Stimulated activated naive CD8-positive, alpha-beta T cell treated with anti-CD3 and anti-CD28 coated beads, Interleukin-15, Interleukin-2, amounts not matched to agents 100 ng/mL and 50 ng/mL, for 24 hours (primary cell): Measurements from ENCODE around the gene POLD2.

ENCODE experiments used
- H3K27ac Mint-ChIP-seq: one replicate; pipeline ENCODE4 v1.8.0; 2021; ENCODE audit warnings: mild to moderate bottlenecking, mixed read lengths
- H3K27me3 Mint-ChIP-seq: one replicate; pipeline ENCODE4 v1.8.0; 2021; ENCODE audit warnings: mixed read lengths
- H3K36me3 Mint-ChIP-seq: one replicate; pipeline ENCODE4 v1.8.0; 2021; ENCODE audit warnings: low read depth, mixed read lengths
- H3K4me1 Mint-ChIP-seq: one replicate; pipeline ENCODE4 v1.8.0; 2021; ENCODE audit warnings: low read depth, mixed read lengths
- H3K4me3 Mint-ChIP-seq: one replicate; pipeline ENCODE4 v1.8.0; 2021; ENCODE audit warnings: mild to moderate bottlenecking, mixed read lengths
- H3K9me3 Mint-ChIP-seq: one replicate; pipeline ENCODE4 v1.8.0; 2021; ENCODE audit warnings: mixed read lengths

Gene POLD2

GRCh38 chr7:44114586-44115310 lies 8.6 kb downstream of the POLD2 start:
- H3K36me3 Mint-ChIP-seq = peaks cover 33% of the 10 kb centered on the region
- H3K27ac Mint-ChIP-seq = no peak overlapping the region

DNA sequence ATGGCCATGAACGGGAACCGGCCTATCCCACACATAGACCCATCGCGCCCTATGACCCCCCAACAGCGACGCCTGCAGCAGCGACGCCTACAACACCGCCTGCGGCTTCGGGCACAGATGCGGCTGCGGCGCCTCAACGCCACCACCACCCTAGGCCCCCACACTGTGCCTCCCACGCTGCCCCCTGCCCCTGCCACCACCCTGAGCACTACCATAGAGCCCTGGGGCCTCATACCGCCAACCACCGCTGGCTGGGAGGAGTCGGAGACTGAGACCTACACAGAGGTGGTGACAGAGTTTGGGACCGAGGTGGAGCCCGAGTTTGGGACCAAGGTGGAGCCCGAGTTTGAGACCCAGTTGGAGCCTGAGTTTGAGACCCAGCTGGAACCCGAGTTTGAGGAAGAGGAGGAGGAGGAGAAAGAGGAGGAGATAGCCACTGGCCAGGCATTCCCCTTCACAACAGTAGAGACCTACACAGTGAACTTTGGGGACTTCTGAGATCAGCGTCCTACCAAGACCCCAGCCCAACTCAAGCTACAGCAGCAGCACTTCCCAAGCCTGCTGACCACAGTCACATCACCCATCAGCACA lies 9.5 kb downstream of the POLD2 start:
- H3K4me1 Mint-ChIP-seq = no peaks in the 10 kb centered on the region
- no peaks in the 10 kb centered on the region for H3K9me3 Mint-ChIP-seq
- H3K36me3 Mint-ChIP-seq = peaks cover 26% of the 10 kb centered on the region
- no peak overlapping the region for H3K4me3 Mint-ChIP-seq
- H3K27ac Mint-ChIP-seq = no peak overlapping the region
- no peaks in the 10 kb centered on the region for H3K27me3 Mint-ChIP-seq

More at GRCh38 chr7:44114586-44115310, 8.6 kb downstream of the POLD2 start:
- H3K9me3 Mint-ChIP-seq = no peaks in the 10 kb centered on the region
- peaks cover 9% of the 10 kb centered on the region for H3K4me1 Mint-ChIP-seq
- no peak overlapping the region for H3K4me3 Mint-ChIP-seq
- no peaks in the 10 kb centered on the region for H3K27me3 Mint-ChIP-seq

GRCh38 chr7:44112997-44113763 lies 10.2 kb downstream of the POLD2 start:
- H3K4me3 Mint-ChIP-seq = no peak overlapping the region
- no peaks in the 10 kb centered on the region for H3K9me3 Mint-ChIP-seq
- H3K27ac Mint-ChIP-seq = no peak overlapping the region
- peaks cover 20% of the 10 kb centered on the region for H3K36me3 Mint-ChIP-seq
- H3K27me3 Mint-ChIP-seq = no peaks in the 10 kb centered on the region
- no peaks in the 10 kb centered on the region for H3K4me1 Mint-ChIP-seq

DNA sequence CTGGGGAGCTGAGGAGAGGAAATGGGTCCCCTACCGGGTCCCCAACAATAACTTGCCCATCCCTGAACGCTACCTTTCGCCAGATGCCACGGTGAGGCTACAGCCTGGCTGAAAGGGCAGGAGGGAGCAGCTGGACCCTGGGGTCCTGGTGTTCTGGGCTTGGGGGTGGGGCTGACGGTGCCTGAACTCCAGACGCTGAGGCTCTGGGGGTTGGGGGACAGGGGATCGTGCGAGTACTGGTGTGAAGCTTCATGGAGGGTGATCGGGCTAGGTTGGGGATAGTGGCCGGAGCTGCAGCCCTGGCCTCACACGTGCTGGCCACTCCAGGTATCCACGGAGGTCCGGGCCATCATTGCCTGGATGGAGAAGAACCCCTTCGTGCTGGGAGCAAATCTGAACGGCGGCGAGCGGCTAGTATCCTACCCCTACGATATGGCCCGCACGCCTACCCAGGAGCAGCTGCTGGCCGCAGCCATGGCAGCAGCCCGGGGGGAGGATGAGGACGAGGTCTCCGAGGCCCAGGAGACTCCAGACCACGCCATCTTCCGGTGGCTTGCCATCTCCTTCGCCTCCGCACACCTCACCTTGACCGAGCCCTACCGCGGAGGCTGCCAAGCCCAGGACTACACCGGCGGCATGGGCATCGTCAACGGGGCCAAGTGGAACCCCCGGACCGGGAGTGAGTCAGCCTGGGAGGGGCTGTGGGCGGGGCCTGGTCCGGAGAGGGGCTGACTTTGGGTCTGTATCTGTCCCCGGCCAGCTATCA lies 10.9 kb downstream of the POLD2 start:
- peaks cover 13% of the 10 kb centered on the region for H3K36me3 Mint-ChIP-seq
- no peak overlapping the region for H3K4me3 Mint-ChIP-seq
- no peaks in the 10 kb centered on the region for H3K27me3 Mint-ChIP-seq
- no peaks in the 10 kb centered on the region for H3K4me1 Mint-ChIP-seq
- no peak overlapping the region for H3K27ac Mint-ChIP-seq
- H3K9me3 Mint-ChIP-seq = no peaks in the 10 kb centered on the region

- Mint-ChIP-seq H3K9me3 (no peaks in the 10 kb centered on the region), H3K4me3 (no peak overlapping the region), H3K36me3 (peaks cover 11% of the 10 kb centered on the region), H3K4me1 (no peaks in the 10 kb centered on the region), H3K27ac (no peak overlapping the region), H3K27me3 (no peaks in the 10 kb centered on the region)
These were observed 11.6 kb downstream of the POLD2 start for GRCh38 chr7:44111761-44112160.

GRCh38 chr7:44110719-44111635 lies 12.4 kb downstream of the POLD2 start:
- Mint-ChIP-seq H3K9me3 (no peaks in the 10 kb centered on the region), H3K36me3 (peaks cover 11% of the 10 kb centered on the region), H3K4me1 (peaks cover 5% of the 10 kb centered on the region), H3K4me3 (no peak overlapping the region), H3K27ac (no peak overlapping the region), H3K27me3 (no peaks in the 10 kb centered on the region)

- no peaks in the 10 kb centered on the region for H3K9me3 Mint-ChIP-seq
- peaks cover 14% of the 10 kb centered on the region for H3K4me1 Mint-ChIP-seq
- no peak overlapping the region for H3K27ac Mint-ChIP-seq
- peaks cover 7% of the 10 kb centered on the region for H3K36me3 Mint-ChIP-seq
- no peak overlapping the region for H3K4me3 Mint-ChIP-seq
- no peaks in the 10 kb centered on the region for H3K27me3 Mint-ChIP-seq
These were observed 13.4 kb downstream of the POLD2 start for GRCh38 chr7:44109991-44110390.

DNA sequence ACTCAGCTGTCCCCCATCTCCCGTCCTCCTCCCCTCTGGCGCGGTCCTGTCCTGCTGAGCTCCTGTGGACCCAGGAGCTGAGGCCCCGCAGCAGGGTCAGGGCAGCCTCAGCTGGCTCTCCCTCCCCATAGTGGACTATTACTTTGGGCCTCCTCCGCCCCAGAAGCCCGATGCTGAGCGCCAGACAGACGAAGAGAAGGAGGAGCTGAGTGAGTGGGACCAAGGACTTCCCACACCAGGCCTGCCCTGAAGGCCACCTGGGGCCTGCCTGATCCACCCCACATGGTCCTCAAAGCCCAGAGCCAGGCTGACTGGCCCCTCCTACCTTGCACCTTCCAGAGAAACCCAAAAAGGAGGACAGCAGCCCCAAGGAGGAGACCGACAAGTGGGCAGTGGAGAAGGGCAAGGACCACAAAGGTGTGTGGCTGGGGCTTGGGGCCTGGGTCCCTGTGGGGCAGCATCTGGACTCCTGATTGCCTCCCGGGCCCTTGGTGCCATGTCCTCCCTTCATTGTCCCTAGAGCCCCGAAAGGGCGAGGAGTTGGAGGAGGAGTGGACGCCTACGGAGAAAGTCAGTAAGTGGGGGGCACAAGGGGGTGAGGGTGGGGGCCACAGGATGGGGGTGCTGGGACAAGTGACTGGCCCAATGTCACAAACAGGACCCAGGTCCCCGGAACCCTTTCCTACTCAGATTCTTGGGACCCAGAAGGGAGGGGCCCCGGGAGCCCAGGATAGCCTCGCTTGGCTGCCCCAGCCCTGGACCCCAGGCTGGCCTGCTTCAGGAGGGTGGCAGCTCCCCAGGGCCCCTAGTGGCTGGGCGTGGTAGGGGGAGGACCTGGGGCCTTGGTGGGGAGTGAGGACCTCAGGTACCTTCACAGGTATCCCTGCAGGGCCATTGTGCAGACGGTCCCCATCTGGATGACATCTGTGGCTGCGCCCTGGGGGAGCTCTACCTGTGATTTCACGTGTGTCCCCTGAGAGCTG lies 14.3 kb downstream of the POLD2 start:
- no peaks in the 10 kb centered on the region for H3K27me3 Mint-ChIP-seq
- no peak overlapping the region for H3K27ac Mint-ChIP-seq
- peaks cover 3% of the 10 kb centered on the region for H3K36me3 Mint-ChIP-seq
- H3K4me3 Mint-ChIP-seq = no peak overlapping the region
- no peaks in the 10 kb centered on the region for H3K9me3 Mint-ChIP-seq
- H3K4me1 Mint-ChIP-seq = peaks cover 14% of the 10 kb centered on the region

- H3K27ac Mint-ChIP-seq = no peak overlapping the region
- no peaks in the 10 kb centered on the region for H3K9me3 Mint-ChIP-seq
- H3K4me3 Mint-ChIP-seq = no peak overlapping the region
- no peaks in the 10 kb centered on the region for H3K36me3 Mint-ChIP-seq
- H3K27me3 Mint-ChIP-seq = peaks cover 3% of the 10 kb centered on the region
- peaks cover 19% of the 10 kb centered on the region for H3K4me1 Mint-ChIP-seq
These were observed 15.2 kb downstream of the POLD2 start for GRCh38 chr7:44107961-44108767.

GRCh38 chr7:44107116-44107960 lies 16.0 kb downstream of the POLD2 start:
- H3K4me1 Mint-ChIP-seq = peaks cover 19% of the 10 kb centered on the region
- H3K36me3 Mint-ChIP-seq = no peaks in the 10 kb centered on the region
- peaks cover 3% of the 10 kb centered on the region for H3K27me3 Mint-ChIP-seq
- H3K4me3 Mint-ChIP-seq = no peak overlapping the region
- no peak overlapping the region for H3K27ac Mint-ChIP-seq
- no peaks in the 10 kb centered on the region for H3K9me3 Mint-ChIP-seq

DNA sequence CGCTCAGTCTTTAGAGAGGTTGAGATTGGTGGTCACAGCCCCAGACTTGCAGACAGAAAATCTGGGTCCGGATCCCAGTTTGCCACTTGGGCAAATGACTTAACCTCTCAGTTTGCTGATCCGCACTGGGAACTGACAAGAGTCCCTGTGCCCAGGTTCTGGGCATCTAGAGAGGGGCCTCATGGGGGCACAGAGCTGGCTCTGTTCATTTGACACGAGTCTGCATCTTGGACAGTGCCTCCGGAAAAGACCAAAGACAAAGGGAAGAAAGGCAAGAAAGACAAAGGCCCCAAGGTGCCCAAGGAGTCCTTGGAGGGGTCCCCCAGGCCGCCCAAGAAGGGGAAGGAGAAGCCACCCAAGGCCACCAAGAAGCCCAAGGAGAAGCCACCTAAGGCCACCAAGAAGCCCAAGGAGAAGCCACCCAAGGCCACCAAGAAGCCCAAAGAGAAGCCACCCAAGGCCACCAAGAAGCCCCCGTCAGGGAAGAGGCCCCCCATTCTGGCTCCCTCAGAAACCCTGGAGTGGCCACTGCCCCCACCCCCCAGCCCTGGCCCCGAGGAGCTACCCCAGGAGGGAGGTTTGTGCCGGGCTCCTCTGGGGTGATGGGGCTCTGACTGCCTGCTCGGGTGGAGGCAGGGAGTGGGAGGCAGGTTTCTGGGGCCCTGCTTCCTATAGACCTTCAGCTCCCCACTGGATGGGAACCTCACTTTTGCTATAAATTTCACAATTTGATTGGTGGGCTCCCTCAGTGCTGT lies 16.9 kb downstream of the POLD2 start:
- peak overlapping the region; percentile 85 for H3K4me3 Mint-ChIP-seq
- H3K27ac Mint-ChIP-seq = peak overlapping the region; percentile 54
- no peaks in the 10 kb centered on the region for H3K36me3 Mint-ChIP-seq
- H3K4me1 Mint-ChIP-seq = peaks cover 19% of the 10 kb centered on the region
- no peaks in the 10 kb centered on the region for H3K9me3 Mint-ChIP-seq
- H3K27me3 Mint-ChIP-seq = peaks cover 3% of the 10 kb centered on the region
